DOHH2 (cell line): ENCODE data around the gene RIPK3.

Experiments
- EZH2phosphoT487 ChIP-seq: fragments of 200-600 bp; sonication (generic); IDR thresholded peaks from 2 replicates; pipeline ENCODE4 v1.6.1; 2017; ENCODE audit warnings: borderline replicate concordance, mild to moderate bottlenecking, antibody characterized with exemption, low read length, moderate library complexity, mixed read lengths
- TF ChIP-seq, protein P1 (sequence below): fragments of 200-600 bp; sonication (generic); IDR thresholded peaks from one replicate; pipeline ENCODE4 v1.5.1; 2014; ENCODE audit warnings: antibody characterized with exemption, mild to moderate bottlenecking, low read depth, low read length; ENCODE audit not compliant: poor library complexity, severe bottlenecking

DNA sequence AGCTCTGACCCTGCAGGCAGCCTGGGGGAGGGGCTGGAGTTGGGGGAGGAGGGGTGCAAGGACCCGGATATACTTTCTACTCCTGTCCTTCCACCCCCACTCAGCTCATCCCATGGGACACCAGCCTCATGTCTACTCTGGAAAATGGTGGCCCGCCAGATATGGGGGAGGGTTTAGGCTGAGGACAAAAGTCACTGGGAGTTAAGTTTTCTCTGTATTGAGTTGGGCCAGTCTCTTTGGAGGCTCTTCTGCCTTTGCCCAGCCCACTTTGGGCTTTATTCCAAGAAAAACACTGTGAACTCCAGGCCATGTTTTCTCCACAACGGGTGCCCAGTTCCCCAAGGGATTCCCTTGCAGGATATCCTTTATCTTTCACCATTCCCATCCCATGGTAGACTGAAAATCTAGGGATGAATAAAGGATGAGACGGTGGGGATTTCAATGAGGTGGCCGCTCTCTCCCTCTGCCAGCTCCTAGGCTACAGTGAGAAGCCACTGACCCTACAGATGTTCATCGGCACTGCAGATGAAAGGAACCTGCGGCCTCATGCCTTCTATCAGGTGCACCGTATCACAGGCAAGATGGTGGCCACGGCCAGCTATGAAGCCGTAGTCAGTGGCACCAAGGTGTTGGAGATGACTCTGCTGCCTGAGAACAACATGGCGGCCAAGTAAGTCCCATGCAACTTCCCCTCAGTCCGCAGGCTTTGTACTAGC, 33.1 kb upstream of the RIPK3 start:
- TF ChIP-seq, protein P1, sequence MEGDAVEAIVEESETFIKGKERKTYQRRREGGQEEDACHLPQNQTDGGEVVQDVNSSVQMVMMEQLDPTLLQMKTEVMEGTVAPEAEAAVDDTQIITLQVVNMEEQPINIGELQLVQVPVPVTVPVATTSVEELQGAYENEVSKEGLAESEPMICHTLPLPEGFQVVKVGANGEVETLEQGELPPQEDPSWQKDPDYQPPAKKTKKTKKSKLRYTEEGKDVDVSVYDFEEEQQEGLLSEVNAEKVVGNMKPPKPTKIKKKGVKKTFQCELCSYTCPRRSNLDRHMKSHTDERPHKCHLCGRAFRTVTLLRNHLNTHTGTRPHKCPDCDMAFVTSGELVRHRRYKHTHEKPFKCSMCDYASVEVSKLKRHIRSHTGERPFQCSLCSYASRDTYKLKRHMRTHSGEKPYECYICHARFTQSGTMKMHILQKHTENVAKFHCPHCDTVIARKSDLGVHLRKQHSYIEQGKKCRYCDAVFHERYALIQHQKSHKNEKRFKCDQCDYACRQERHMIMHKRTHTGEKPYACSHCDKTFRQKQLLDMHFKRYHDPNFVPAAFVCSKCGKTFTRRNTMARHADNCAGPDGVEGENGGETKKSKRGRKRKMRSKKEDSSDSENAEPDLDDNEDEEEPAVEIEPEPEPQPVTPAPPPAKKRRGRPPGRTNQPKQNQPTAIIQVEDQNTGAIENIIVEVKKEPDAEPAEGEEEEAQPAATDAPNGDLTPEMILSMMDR, result no peak
- TF ChIP-seq EZH2phosphoT487, result no peak
